Measurements from ENCODE around the gene GDNF.

GDNF gene

DNA sequence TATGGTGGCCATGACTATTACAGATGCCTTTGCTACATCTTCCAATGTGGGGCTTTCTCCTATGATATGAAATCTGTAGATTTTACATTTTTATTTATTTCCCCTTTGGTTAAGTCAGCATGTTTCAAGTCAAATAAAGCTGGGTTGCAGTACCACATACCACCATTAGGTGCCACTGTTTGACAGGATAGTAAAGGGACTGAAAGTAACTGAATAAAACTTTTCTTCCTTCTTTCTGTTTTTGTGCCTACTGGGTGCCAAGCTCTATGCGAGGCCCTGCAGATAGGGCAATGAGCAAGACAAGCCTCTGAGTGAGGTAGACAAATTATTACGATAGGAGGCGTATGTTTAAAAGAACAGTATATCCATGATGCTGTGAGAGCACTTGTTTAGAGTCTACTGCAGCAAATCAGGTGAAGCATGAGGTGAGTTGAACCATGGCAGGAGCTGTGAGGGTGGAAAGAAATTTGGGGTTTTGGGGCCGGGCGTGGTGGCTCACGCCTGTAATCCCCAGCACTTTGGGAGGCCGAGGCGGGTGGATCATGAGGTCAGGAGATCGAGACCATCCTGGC, 64.8 kb downstream of the GDNF start:
- peak; percentile 67 for DNase-seq (ENCODE audit: low read depth)
- TF ChIP-seq, protein P1, sequence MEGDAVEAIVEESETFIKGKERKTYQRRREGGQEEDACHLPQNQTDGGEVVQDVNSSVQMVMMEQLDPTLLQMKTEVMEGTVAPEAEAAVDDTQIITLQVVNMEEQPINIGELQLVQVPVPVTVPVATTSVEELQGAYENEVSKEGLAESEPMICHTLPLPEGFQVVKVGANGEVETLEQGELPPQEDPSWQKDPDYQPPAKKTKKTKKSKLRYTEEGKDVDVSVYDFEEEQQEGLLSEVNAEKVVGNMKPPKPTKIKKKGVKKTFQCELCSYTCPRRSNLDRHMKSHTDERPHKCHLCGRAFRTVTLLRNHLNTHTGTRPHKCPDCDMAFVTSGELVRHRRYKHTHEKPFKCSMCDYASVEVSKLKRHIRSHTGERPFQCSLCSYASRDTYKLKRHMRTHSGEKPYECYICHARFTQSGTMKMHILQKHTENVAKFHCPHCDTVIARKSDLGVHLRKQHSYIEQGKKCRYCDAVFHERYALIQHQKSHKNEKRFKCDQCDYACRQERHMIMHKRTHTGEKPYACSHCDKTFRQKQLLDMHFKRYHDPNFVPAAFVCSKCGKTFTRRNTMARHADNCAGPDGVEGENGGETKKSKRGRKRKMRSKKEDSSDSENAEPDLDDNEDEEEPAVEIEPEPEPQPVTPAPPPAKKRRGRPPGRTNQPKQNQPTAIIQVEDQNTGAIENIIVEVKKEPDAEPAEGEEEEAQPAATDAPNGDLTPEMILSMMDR (conservative IDR thresholded peaks at IDR 0.05; ENCODE audit: control insufficient read depth, insufficient read depth, low read depth, low read length): peak; percentile 82
- no peak overlapping the region for H3K4me3 ChIP-seq (ENCODE audit: control insufficient read depth, low read depth, low read length)

DNA sequence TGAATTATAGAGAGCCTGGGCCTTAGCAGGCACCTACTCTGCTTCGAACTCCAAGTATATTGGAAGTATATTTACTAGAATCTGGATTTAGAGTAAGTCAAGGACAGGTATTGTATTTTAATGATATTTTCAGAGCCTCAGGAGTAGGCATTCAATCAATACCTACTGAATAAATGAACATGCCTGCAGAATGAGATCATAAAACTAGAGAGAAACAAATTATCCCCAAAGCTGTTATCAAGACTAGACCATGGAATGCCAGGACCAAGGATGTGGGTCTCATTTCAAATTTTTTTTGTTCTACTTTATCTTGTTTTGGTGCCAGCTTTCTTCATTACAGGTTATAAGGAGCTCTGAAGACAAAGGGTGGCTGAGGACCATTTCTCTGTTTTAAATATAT, 66.0 kb downstream of the GDNF start:
- no peak for DNase-seq (ENCODE audit: low read depth)
- H3K4me3 ChIP-seq (ENCODE audit: control insufficient read depth, low read depth, low read length): no peak overlapping the region
- TF ChIP-seq, protein P1 (conservative IDR thresholded peaks at IDR 0.05; ENCODE audit: control insufficient read depth, insufficient read depth, low read depth, low read length): no peak

DNA sequence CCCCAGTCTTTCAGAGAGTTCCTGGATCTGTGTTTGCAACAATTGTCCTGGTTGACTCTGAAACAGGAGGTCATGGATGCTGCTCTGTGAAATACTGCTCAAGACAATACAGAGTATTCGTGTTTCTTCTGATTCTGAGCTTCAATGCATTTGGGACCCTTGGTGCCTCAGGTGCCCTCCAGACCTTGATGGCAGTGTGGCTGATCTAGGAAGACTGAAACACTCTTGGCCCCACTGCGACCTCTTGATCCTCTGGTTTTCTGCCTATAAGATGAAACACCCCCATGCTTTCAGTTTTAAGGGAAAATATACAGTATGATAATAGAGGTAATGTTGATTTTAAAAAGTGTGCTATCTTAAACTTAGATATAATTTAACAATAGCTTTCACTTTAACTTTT, 67.6 kb downstream of the GDNF start:
- H3K4me3 ChIP-seq (ENCODE audit: control insufficient read depth, low read depth, low read length): no peak overlapping the region
- TF ChIP-seq, protein P1 (conservative IDR thresholded peaks at IDR 0.05; ENCODE audit: control insufficient read depth, insufficient read depth, low read depth, low read length): no peak
- DNase-seq (ENCODE audit: low read depth): no peak

DNA sequence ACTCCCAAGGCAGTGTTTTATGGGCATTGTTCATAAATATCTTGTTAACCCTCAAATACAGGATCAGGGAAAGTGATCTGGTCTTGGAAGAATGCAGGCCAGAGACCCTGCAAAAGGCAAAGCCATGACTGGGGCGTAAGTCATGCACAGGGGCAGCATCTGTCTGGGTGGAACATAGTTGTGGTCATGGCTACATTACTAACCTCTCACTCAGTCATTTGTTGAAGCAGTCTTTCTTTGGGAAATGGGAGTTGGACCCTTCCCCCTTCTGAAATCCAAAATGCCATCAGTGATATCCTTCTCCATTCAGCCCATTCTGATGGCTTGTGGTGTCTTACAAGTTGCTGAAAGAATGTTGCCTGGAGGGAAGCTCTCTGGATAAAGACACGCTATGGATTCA, 68.1 kb downstream of the GDNF start:
- H3K4me3 ChIP-seq (ENCODE audit: control insufficient read depth, low read depth, low read length): no peak overlapping the region
- peak; percentile 97 for DNase-seq (ENCODE audit: low read depth)
- TF ChIP-seq, protein P1 (conservative IDR thresholded peaks at IDR 0.05; ENCODE audit: control insufficient read depth, insufficient read depth, low read depth, low read length): no peak

DNA sequence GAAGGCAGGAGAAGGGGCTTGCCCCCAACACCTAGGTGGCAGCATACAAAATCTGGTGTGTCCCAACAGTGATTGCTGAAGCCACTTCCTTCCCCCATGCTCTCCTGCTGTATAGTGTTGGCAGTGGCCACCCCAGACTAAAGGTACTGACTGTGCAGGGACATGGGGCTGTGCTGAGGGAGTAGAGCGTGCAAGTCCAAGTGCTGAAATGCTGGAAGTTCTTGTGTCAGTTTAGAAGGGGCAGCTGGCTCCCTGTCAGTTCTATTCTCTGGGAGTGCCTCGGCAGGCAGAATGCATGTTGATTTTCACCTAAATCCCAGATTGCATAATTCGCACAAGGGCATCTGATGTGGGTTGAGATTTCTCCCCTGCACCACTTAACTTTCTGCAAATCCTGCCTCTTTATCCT, 68.6 kb downstream of the GDNF start:
- DNase-seq (ENCODE audit: low read depth): no peak
- TF ChIP-seq, protein P1 (conservative IDR thresholded peaks at IDR 0.05; ENCODE audit: control insufficient read depth, insufficient read depth, low read depth, low read length): no peak
- H3K4me3 ChIP-seq (ENCODE audit: control insufficient read depth, low read depth, low read length): no peak overlapping the region

DNA sequence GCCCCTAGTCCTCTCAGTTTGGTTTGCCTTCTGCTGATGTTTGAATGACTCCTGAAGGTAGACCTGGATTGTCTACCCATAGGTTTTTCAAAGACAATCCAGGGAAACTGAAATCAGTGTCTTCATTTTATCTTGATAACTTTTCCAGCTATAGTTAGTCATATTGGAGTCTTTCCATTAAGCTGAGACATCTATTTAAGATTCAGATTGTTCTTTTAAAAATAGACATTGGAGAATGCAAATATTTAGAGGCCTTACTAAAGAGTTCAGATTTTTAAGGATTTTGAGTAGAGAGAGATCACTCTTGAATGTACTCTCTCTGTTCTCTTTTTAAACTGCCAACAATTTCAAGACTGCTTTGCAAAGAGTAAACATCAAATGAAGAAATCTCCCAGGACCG, 69.1 kb downstream of the GDNF start:
- DNase-seq (ENCODE audit: low read depth): peak; percentile 34
- no peak overlapping the region for H3K4me3 ChIP-seq (ENCODE audit: control insufficient read depth, low read depth, low read length)
- TF ChIP-seq, protein P1 (conservative IDR thresholded peaks at IDR 0.05; ENCODE audit: control insufficient read depth, insufficient read depth, low read depth, low read length): no peak

DNA sequence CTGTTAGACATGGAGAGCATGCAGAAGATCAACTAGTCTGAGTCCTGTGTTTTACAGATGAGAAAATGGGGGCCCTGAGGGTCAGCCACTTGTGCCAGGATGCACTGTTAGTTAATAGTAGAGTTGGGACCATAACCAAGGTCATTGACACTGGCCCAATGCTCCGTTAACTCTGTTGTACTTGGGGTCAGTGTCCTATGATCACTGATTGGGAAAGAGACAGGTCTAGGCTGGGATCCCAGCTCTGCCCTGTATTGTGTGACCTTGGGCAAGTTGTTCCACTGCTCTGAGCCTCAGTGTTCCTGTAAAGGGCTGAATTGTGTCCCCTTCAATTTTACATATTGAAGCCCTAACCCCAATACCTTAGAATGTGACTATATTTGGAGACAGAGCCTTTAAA, 70.0 kb downstream of the GDNF start:
- H3K4me3 ChIP-seq (ENCODE audit: control insufficient read depth, low read depth, low read length): no peak overlapping the region
- TF ChIP-seq, protein P1 (conservative IDR thresholded peaks at IDR 0.05; ENCODE audit: control insufficient read depth, insufficient read depth, low read depth, low read length): no peak

More for the DNA sequence above, 70.0 kb downstream of the GDNF start:
- no peak for DNase-seq (ENCODE audit: low read depth)

All from fibroblast of mammary gland (primary cell).